Activated CD4-positive, alpha-beta memory T cell treated with anti-CD3 and anti-CD28 coated beads for 36 hours (primary cell): ENCODE results near the gene IL6. TPM values are rescaled to one million over a fixed set of nuclear protein-coding genes. Genes with fewer than 3 reads are reported as not detected.
"Not testable (repeated sequence)": the region's sequence is repeated elsewhere in the genome, so short reads cannot be mapped to it uniquely, and the experiment has no call there.

ENCODE experiments used
- CTCF ChIA-PET: fragments of 350-600 bp; sonication (Branson Sonifier 250); formaldehyde crosslinking; loops from one replicate; lab custom pipeline; 2021; ENCODE audit warnings: antibody characterized with exemption, inconsistent platforms; lab: Charles Lee
- POLR2A ChIA-PET: fragments of 350-600 bp; sonication (Branson Sonifier 250); formaldehyde crosslinking; loops from one replicate; lab custom pipeline; 2021; ENCODE audit warnings: antibody characterized with exemption; lab: Charles Lee
- DNase-seq: peaks from one replicate; pipeline ENCODE4 v3.0.0-alpha.2; 2020
- H3K27ac Mint-ChIP-seq: one replicate; pipeline ENCODE4 v1.8.0; 2021; ENCODE audit warnings: mixed read lengths
- H3K27me3 Mint-ChIP-seq: one replicate; pipeline ENCODE4 v1.8.0; 2021; ENCODE audit warnings: mixed read lengths
- H3K36me3 Mint-ChIP-seq: one replicate; pipeline ENCODE4 v1.8.0; 2021; ENCODE audit warnings: mixed read lengths
- H3K4me1 Mint-ChIP-seq: one replicate; pipeline ENCODE4 v1.8.0; 2021; ENCODE audit warnings: low read depth, mixed read lengths
- H3K4me3 Mint-ChIP-seq: one replicate; pipeline ENCODE4 v1.8.0; 2021; ENCODE audit warnings: mild to moderate bottlenecking, mixed read lengths
- H3K9me3 Mint-ChIP-seq: one replicate; pipeline ENCODE4 v1.8.0; 2021; ENCODE audit warnings: mixed read lengths
- intact Hi-C: fragments of 100-400 bp; cut with micrococcal nuclease; formaldehyde crosslinking; loops from one replicate; pipeline ENCODE4 v1.15.1; 2023
- total RNA-seq, 2 experiments: library from RNA; stranded (reverse); gene quantifications; one replicate each; pipeline ENCODE4 v1.2.3, GENCODE V29; 2021

Gene IL6
- total RNA-seq, 2 experiments from 2014 or later, result 1.9 to 2.2 TPM

DNA sequence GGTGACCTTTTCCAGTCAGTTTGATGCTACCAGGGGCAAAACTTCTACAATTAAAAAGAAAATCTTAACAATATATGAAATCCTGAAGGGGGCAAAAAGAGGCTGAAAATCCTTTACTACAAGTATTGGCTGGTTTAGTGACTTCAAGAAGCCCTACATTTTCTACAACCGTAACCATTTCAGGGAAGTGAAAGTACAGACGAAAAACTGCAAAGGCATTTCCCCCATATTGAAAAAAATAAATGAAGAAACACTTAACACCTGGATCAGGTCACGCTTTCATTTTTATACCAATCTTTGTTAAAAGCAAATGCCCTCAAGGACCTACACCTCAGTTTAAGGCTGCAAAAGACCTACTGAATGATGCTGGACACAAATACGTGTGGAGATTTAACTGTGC lies 38.6 kb downstream of the IL6 start:
- CTCF ChIA-PET, result no interaction called here
- no peak overlapping the region for H3K4me3 Mint-ChIP-seq
- H3K9me3 Mint-ChIP-seq, result peaks cover 3% of the 10 kb centered on the region
- no peaks in the 10 kb centered on the region for H3K4me1 Mint-ChIP-seq
- no peak overlapping the region for H3K27ac Mint-ChIP-seq
- H3K36me3 Mint-ChIP-seq, result no peaks in the 10 kb centered on the region
- POLR2A ChIA-PET, result no interaction called here
- DNase-seq, result no peak
- intact Hi-C loops, result no loop called here
- H3K27me3 Mint-ChIP-seq, result peaks cover 31% of the 10 kb centered on the region

DNA sequence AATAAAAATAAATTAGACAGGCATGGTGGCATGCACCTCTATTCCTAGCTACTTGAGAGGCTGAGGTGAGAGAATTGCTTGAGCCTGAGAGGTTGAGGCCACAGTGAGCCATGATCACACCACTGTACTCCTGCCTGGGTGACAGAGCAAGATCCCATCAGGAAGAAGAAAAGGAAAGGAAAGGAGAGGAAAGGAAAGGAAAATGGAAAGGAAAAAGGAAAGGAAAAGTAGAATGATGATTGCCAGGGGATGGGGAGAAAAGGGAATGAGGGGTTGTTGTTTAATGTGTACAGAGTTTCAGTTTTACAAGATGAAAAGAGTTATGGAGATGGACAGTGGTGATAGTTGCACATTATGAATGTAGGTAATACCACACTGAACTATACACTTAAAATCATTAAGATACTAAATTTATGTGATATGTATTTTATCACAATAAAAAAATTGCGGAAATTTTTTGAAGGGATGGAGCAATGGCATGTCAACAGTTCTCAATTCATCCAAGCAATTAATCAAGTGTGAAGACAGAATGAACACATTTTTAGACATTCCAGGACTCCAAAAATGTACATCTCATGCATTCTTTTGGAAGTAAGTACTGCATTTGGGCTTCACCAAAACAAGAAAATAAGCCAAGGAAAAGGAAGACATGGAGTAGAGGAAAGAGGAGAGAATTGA lies 44.3 kb downstream of the IL6 start:
- CTCF ChIA-PET, result interaction anchor here (1.5 kb wide), 1 partner anchor 11 kb away, joined by 4 read pairs; no protein-coding TSS in a partner anchor
- H3K27ac Mint-ChIP-seq, result no peak overlapping the region
- H3K27me3 Mint-ChIP-seq, result peaks cover 13% of the 10 kb centered on the region

DNA sequence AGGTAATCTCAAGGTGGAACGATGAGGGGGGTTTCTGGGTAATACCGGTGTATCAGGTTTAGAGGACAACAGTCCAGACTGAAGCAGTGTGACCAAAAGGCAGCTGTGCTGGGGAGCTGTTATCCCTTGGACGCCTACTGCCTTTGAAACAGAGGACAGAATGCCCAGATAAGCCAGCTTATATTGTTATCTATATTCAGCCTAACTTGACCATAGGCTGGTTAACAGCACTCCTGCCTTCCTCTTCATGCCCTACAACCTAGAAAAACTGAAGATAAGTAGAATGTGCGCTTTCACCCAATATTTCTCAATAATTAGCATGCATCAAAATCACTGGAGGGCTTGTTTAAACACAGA lies 44.9 kb downstream of the IL6 start:
- no peaks in the 10 kb centered on the region for H3K9me3 Mint-ChIP-seq
- intact Hi-C loops, result no loop called here
- no peak for DNase-seq
- no peak overlapping the region for H3K27ac Mint-ChIP-seq
- POLR2A ChIA-PET, result no interaction called here
- peaks cover 13% of the 10 kb centered on the region for H3K27me3 Mint-ChIP-seq
- no peaks in the 10 kb centered on the region for H3K36me3 Mint-ChIP-seq
- H3K4me1 Mint-ChIP-seq, result no peaks in the 10 kb centered on the region
- no peak overlapping the region for H3K4me3 Mint-ChIP-seq
- CTCF ChIA-PET, result no interaction called here

More for the DNA sequence above, 44.3 kb downstream of the IL6 start:
- DNase-seq, result no peak
- H3K9me3 Mint-ChIP-seq, result no peaks in the 10 kb centered on the region
- intact Hi-C loops, result no loop called here
- no peaks in the 10 kb centered on the region for H3K4me1 Mint-ChIP-seq
- POLR2A ChIA-PET, result no interaction called here
- no peaks in the 10 kb centered on the region for H3K36me3 Mint-ChIP-seq
- H3K4me3 Mint-ChIP-seq, result no peak overlapping the region

DNA sequence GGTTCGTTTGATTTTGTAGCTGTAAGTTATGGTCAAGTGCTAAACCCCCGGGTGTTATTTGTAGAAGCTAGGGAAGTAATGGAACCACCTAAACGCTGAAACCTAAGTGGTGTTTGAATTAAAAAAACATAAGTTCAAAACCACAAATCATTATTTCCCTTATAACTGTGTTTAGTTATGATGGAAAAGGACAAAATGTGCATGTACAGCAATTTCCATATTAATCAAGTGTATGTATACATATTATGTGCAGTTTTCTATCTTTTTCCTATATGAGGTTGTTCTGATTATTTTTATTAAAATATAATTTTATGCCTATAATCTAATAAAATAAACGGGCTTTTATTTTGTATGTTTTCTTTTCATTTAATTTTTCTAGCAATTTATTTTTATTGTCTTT lies 45.9 kb downstream of the IL6 start:
- Mint-ChIP-seq H3K4me1 (no peaks in the 10 kb centered on the region), H3K27ac (no peak overlapping the region), H3K36me3 (no peaks in the 10 kb centered on the region), H3K4me3 (no peak overlapping the region), H3K9me3 (no peaks in the 10 kb centered on the region), H3K27me3 (peaks cover 13% of the 10 kb centered on the region)
- intact Hi-C loops, result no loop called here
- ChIA-PET CTCF (interaction anchor here (0.7 to 2.3 kb wide), 2 partner anchors 9 to 11 kb away, joined by 3 to 9 read pairs; no protein-coding TSS in a partner anchor), POLR2A (no interaction called here)
- no peak for DNase-seq

DNA sequence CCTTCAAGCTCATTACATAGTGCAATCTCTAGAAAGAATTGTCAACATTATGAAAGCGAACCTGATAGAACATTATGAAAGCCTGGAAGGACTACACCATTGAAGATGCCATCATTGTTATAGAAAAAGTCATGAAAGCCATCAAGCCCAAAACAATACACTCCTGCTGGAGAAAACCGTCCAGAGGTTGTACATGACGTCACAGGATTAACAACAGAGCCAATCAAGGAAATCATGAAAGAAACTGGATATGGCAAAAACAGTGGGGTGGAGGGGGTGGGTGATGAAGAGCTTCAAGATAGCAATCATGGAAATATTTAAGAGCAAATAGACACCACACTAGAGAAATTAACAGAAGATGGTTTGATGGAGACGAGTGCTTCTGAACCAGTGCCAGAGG lies 50.0 kb downstream of the IL6 start:
- DNase-seq, result no peak
- intact Hi-C loops, result no loop called here
- H3K9me3 Mint-ChIP-seq, result no peaks in the 10 kb centered on the region
- H3K27me3 Mint-ChIP-seq, result peaks cover 3% of the 10 kb centered on the region
- no peaks in the 10 kb centered on the region for H3K4me1 Mint-ChIP-seq
- no peaks in the 10 kb centered on the region for H3K36me3 Mint-ChIP-seq
- H3K4me3 Mint-ChIP-seq, result no peak overlapping the region
- POLR2A ChIA-PET, result no interaction called here
- CTCF ChIA-PET, result interaction anchor here (0.6 to 2.8 kb wide), 2 partner anchors 69 to 216 kb away, joined by 4 to 23 read pairs; no protein-coding TSS in a partner anchor
- no peak overlapping the region for H3K27ac Mint-ChIP-seq

DNA sequence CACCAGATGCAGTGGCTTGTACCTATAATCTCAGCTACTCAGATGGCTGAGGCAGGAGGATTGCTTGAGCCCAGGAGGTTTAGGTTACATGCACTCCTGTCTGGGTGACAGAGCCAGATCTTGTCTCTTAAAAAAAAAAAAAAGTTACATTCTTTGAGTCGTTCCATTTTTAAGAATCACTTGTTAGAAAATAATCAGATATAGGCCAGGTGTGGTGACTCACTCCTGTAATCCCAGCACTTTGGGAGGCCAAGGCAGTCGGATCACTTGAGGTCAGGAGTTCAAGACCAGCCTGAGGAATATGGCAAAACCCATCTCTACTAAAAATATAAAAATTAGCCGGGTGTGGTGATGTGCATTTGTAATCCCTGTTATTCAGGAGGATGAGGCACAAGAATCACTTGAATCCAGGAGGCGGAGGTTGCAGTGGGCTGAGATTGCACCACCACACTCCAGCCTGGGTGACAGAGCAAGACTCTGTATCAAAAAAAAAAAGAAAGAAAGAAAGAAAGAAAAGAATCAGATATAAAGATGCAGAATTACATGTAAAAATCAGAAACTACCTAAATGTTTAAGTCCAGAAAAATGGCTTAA lies 52.8 kb downstream of the IL6 start:
- intact Hi-C loops, POLR2A ChIA-PET, H3K27ac Mint-ChIP-seq, H3K36me3 Mint-ChIP-seq, H3K4me1 Mint-ChIP-seq, H3K9me3 Mint-ChIP-seq, H3K27me3 Mint-ChIP-seq, DNase-seq, H3K4me3 Mint-ChIP-seq: not testable (repeated sequence)
- CTCF ChIA-PET, result interaction anchor here (0.7 to 1.3 kb wide), 2 partner anchors 11 to 670 kb away, joined by 3 read pairs; no protein-coding TSS in a partner anchor

DNA sequence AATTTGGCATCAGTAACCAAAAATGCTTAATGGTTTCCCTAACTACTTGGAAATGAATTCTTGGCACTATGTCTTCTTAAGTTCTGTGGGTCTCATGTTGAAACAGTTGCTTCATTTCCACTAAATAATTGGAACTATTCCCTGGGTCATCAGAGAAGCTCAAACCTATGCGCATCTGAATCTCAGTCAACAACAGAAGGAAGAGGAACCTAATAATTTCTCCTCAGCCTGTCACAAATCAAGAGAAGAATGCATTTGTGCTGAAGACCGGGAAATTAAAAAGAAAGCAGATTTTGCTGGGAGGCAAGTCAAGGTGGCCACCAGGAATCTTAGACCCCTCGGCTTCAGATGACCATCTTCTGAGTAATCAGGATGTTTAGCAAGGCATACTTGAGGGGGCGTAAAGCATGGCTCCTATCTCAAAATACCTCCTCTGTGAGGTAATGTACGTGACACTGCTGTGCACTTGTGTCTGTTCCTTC lies 54.3 kb downstream of the IL6 start:
- Mint-ChIP-seq H3K27ac (no peak overlapping the region), H3K36me3 (no peaks in the 10 kb centered on the region), H3K4me3 (no peak overlapping the region), H3K27me3 (no peaks in the 10 kb centered on the region), H3K4me1 (no peaks in the 10 kb centered on the region), H3K9me3 (no peaks in the 10 kb centered on the region)
- CTCF ChIA-PET, result interaction anchor here (0.8 to 6.7 kb wide), 8 partner anchors 9 to 443 kb away, joined by 3 to 152 read pairs (median 6); partner anchors contain the start of gene IL6
- intact Hi-C loops, result no loop called here
- POLR2A ChIA-PET, result no interaction called here
- no peak for DNase-seq

Other genes starting within 250 kb of the IL6 start
- not detected for gene STEAP1B, start 227.0 kb upstream of the IL6 start, total RNA-seq
- 100 to 1,000 TPM; 277 to 279 TPM for gene TOMM7, start 95.6 kb downstream of the IL6 start, total RNA-seq